OCI-LY1 (cell line): Measurements from ENCODE around the gene RPS18.
A peak's percentile ranks its signal among the peaks of the same experiment; 100 is the strongest.

Experiments
- H2AFZ ChIP-seq: fragments of 200-600 bp; sonication (generic), shearing (Covaris generic); 2 replicates; pipeline ENCODE4 v1.6.0; 2014; ENCODE audit warnings: antibody characterized with exemption, mild to moderate bottlenecking, low read length
- H3F3A ChIP-seq: fragments of 200-600 bp; sonication (generic), shearing (Covaris generic); 2 replicates; pipeline ENCODE4 v1.6.0; 2014; ENCODE audit warnings: mild to moderate bottlenecking, antibody characterized with exemption, low read length, moderate library complexity; ENCODE audit not compliant: insufficient read depth
- H3K27ac ChIP-seq: fragments of 200-600 bp; sonication (generic); 2 replicates; pipeline ENCODE4 v1.5.1; 2014; ENCODE audit warnings: low read length, mixed run types, mild to moderate bottlenecking, low read depth; ENCODE audit not compliant: poor library complexity, severe bottlenecking
- H3K27me3 ChIP-seq: fragments of 200-600 bp; sonication (generic); 2 replicates; pipeline ENCODE4 v1.6.0; 2014; ENCODE audit warnings: antibody characterized with exemption, mild to moderate bottlenecking, low read length, moderate library complexity; ENCODE audit not compliant: insufficient read depth
- H3K36me3 ChIP-seq: fragments of 200-600 bp; sonication (generic); 2 replicates; pipeline ENCODE4 v1.6.1; 2014; ENCODE audit warnings: mild to moderate bottlenecking, antibody characterized with exemption, low read length, moderate library complexity, mixed read lengths; ENCODE audit not compliant: insufficient read depth
- H3K4me1 ChIP-seq: fragments of 200-600 bp; sonication (generic); 2 replicates; pipeline ENCODE4 v1.5.1; 2014; ENCODE audit warnings: mild to moderate bottlenecking, low read length, moderate library complexity; ENCODE audit not compliant: insufficient read depth, severe bottlenecking
- H3K4me2 ChIP-seq: fragments of 200-600 bp; sonication (generic), shearing (Covaris generic); 2 replicates; pipeline ENCODE4 v1.6.1; 2014; ENCODE audit warnings: low read length
- H3K4me3 ChIP-seq: fragments of 200-600 bp; sonication (generic); 2 replicates; pipeline ENCODE4 v1.5.1; 2014; ENCODE audit warnings: low read length, low read depth, mild to moderate bottlenecking, mixed read lengths; ENCODE audit not compliant: poor library complexity, severe bottlenecking
- H3K79me2 ChIP-seq: fragments of 200-600 bp; shearing (Covaris generic); 2 replicates; pipeline ENCODE4 v1.6.1; 2016; ENCODE audit warnings: mixed run types, low read length, mixed read lengths; ENCODE audit not compliant: insufficient read depth
- H3K9ac ChIP-seq: fragments of 200-600 bp; sonication (generic), shearing (Covaris generic); 2 replicates; pipeline ENCODE4 v1.6.1; 2014; ENCODE audit warnings: mild to moderate bottlenecking, low read length, mixed read lengths
- H3K9me2 ChIP-seq: fragments of 200-600 bp; sonication (generic), shearing (Covaris generic); 2 replicates; pipeline ENCODE4 v1.6.1; 2014; ENCODE audit warnings: low read depth, mild to moderate bottlenecking, low read length, mixed read lengths
- H3K9me3 ChIP-seq: fragments of 200-600 bp; shearing (Covaris generic); 2 replicates; pipeline ENCODE4 v1.6.1; 2014; ENCODE audit warnings: low read length, mixed read lengths
- H4K20me1 ChIP-seq: fragments of 200-600 bp; sonication (generic), shearing (Covaris generic); 2 replicates; pipeline ENCODE4 v1.6.0; 2016; ENCODE audit warnings: mild to moderate bottlenecking, low read length; ENCODE audit not compliant: insufficient read depth
- EZH2 ChIP-seq: fragments of 200-600 bp; sonication (generic), shearing (Covaris generic); IDR thresholded peaks from 2 replicates; pipeline ENCODE4 v1.8.0; 2017; ENCODE audit warnings: borderline replicate concordance, mixed run types, mild to moderate bottlenecking, antibody characterized with exemption, low read length, moderate library complexity, mixed read lengths
- TF ChIP-seq, protein P1 (sequence below): fragments of 200-600 bp; sonication (generic), shearing (Covaris generic); IDR thresholded peaks from 2 replicates; pipeline ENCODE4 v1.5.1; 2017; ENCODE audit warnings: mild to moderate bottlenecking, antibody characterized with exemption, low read length, moderate library complexity, mixed read lengths

RPS18 gene

DNA sequence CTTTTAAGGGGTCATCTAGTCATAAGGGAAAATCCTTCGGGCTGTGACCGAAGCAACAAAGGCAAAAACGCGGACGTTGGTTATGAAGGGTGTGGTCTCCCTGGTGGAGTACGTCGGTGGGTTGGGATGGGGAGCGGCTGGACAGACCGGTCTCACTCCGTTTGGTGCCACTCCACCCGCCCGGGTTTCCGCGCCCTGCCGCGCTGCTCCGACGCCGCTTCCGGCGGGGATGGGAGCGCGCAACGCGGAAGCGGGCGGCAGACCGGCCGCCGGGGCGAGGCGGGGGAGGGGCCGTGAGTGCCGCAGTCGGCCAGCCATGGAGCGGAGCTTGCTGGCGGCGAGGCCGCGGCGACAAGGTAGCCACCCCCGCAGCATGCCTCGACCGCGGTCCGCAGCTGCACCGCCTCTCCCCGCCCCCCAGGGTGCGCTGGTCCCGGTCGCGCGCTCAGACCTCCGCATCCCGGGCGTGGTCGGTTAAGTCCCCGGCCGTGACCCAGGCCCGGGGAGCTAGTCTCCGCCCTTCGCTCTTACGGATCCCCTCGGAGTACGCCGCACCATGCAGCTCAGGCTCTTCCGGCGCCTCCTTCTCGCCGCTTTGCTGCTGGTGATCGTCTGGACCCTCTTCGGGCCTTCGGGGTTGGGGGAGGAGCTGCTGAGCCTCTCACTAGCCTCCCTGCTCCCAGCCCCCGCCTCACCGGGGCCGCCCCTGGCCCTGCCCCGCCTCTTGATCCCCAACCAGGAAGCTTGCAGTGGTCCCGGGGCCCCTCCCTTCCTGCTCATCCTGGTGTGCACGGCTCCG, 5.2 kb downstream of the RPS18 start, which contains the start of gene B3GALT4:
B3GALT4 (plus strand) TSS at position 260 of the 799 bp plus-strand sequence; CDS start at position 557, 297 bp downstream.
- peak within 1 kb of the TSS; percentile 97 for H3K4me2 ChIP-seq
- H3K9me2 ChIP-seq: no peaks in the 10 kb centered on the region
- no peaks in the 10 kb centered on the region for H3K9me3 ChIP-seq
- no peaks in the 10 kb centered on the region for H4K20me1 ChIP-seq
- H2AFZ ChIP-seq: no peak within 1 kb of the TSS
- H3K4me3 ChIP-seq: peak within 1 kb of the TSS; percentile 93
- TF ChIP-seq EZH2: no peak
- TF ChIP-seq, protein P1, sequence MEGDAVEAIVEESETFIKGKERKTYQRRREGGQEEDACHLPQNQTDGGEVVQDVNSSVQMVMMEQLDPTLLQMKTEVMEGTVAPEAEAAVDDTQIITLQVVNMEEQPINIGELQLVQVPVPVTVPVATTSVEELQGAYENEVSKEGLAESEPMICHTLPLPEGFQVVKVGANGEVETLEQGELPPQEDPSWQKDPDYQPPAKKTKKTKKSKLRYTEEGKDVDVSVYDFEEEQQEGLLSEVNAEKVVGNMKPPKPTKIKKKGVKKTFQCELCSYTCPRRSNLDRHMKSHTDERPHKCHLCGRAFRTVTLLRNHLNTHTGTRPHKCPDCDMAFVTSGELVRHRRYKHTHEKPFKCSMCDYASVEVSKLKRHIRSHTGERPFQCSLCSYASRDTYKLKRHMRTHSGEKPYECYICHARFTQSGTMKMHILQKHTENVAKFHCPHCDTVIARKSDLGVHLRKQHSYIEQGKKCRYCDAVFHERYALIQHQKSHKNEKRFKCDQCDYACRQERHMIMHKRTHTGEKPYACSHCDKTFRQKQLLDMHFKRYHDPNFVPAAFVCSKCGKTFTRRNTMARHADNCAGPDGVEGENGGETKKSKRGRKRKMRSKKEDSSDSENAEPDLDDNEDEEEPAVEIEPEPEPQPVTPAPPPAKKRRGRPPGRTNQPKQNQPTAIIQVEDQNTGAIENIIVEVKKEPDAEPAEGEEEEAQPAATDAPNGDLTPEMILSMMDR: peak; percentile 43; the same call in 1 of the 2 replicates
- peak within 1 kb of the TSS; percentile 87 for H3K27ac ChIP-seq
- peaks cover 78% of the 10 kb centered on the region for H3K36me3 ChIP-seq
- peaks cover 8% of the 10 kb centered on the region; the same call in 1 of the 2 replicates for H3F3A ChIP-seq
- H3K27me3 ChIP-seq: no peaks in the 10 kb centered on the region
- H3K9ac ChIP-seq: peak within 1 kb of the TSS; percentile 98
- H3K79me2 ChIP-seq: peaks cover 30% of the 10 kb centered on the region
- H3K4me1 ChIP-seq: peaks cover 56% of the 10 kb centered on the region

DNA sequence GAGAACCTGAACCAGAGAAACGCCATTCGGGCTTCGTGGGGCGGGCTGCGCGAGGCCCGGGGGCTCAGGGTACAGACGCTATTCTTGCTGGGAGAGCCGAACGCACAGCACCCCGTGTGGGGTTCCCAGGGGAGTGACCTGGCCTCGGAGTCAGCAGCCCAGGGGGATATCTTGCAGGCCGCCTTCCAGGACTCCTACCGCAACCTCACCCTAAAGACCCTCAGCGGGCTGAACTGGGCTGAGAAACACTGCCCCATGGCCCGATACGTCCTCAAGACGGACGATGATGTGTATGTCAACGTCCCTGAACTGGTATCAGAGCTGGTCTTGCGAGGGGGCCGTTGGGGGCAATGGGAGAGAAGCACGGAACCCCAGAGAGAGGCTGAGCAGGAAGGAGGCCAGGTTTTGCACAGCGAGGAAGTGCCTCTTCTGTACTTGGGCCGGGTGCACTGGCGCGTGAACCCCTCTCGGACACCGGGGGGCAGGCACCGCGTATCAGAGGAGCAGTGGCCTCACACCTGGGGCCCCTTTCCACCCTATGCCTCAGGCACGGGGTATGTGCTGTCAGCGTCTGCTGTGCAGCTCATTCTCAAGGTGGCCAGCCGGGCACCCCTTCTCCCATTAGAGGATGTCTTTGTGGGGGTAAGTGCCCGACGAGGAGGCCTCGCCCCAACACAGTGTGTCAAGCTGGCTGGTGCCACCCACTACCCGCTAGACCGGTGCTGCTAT, 6.0 kb downstream of the RPS18 start:
- peaks cover 6% of the 10 kb centered on the region; the same call in 1 of the 2 replicates for H3F3A ChIP-seq
- H3K27ac ChIP-seq: peak overlapping the region; percentile 87
- no peaks in the 10 kb centered on the region for H4K20me1 ChIP-seq
- peak overlapping the region; percentile 98 for H3K9ac ChIP-seq
- H3K27me3 ChIP-seq: no peaks in the 10 kb centered on the region
- peaks cover 75% of the 10 kb centered on the region for H3K36me3 ChIP-seq
- H3K4me3 ChIP-seq: peak overlapping the region; percentile 93
- H3K79me2 ChIP-seq: peaks cover 22% of the 10 kb centered on the region
- H3K4me2 ChIP-seq: peak overlapping the region; percentile 97
- no peak overlapping the region for H2AFZ ChIP-seq
- H3K9me3 ChIP-seq: no peaks in the 10 kb centered on the region
- peaks cover 54% of the 10 kb centered on the region for H3K4me1 ChIP-seq
- TF ChIP-seq, protein P1: no peak
- no peak for TF ChIP-seq EZH2
- no peaks in the 10 kb centered on the region for H3K9me2 ChIP-seq

DNA sequence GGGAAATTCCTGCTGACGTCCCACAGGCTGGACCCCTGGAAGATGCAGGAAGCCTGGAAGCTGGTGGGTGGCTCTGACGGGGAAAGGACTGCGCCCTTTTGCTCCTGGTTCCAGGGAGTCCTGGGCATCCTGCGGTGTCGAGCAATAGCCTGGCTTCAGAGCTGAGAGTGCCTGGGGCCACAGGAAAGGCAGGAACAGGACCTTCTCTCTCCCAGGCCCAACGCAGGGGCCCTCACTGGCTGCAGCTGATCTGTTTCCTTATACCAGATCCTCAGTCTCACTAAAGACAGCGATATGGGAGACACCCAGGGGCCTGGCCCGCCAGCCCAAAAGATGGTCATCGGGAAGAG, 6.5 kb downstream of the RPS18 start:
- Histone ChIP-seq H3K36me3 (peaks cover 74% of the 10 kb centered on the region), H3K4me1 (peaks cover 48% of the 10 kb centered on the region), H3K9ac (no peak overlapping the region; the same call in 1 of the 2 replicates), H3K27ac (peak overlapping the region; percentile 87), H3K4me3 (no peak overlapping the region), H3K9me3 (no peaks in the 10 kb centered on the region), H3K4me2 (peak overlapping the region; percentile 97; the same call in 1 of the 2 replicates), H3K27me3 (no peaks in the 10 kb centered on the region), H3F3A (peaks cover 4% of the 10 kb centered on the region; the same call in 1 of the 2 replicates), H4K20me1 (no peaks in the 10 kb centered on the region), H3K79me2 (peaks cover 17% of the 10 kb centered on the region), H2AFZ (no peak overlapping the region), H3K9me2 (no peaks in the 10 kb centered on the region)
- TF ChIP-seq EZH2: no peak
- TF ChIP-seq, protein P1: no peak
